Heart right ventricle (tissue), 16 donors: ENCODE measurements around the gene SCAMP5. TPM values are rescaled to one million over a fixed set of nuclear protein-coding genes. Genes with fewer than 3 reads are reported as not detected.
A peak's percentile ranks its signal among the peaks of the same experiment; 100 is the strongest.

Experiments used
- ATAC-seq, 8 donors: fragments of 200-7000 bp; cut with Tn5 transposase; one replicate each; pipeline ENCODE4 v1.9.1; 2020; ENCODE audit warnings: mild to moderate bottlenecking in 8 of 8, moderate library complexity in 8 of 8, moderate number of reproducible peaks in 1 of 8
- DNase-seq, 2 donors: peaks; one replicate each; pipeline ENCODE4 v3.0.0-alpha.2; 2020
- H3K27ac ChIP-seq, 10 donors: fragments of 200-600 bp; sonication (generic) in 2 of 10; one replicate each; pipeline versions ENCODE4 v1.5.0 to v1.8.0; 2020 to 2022; ENCODE audit warnings: mild to moderate bottlenecking in 3 of 10
- H3K27me3 ChIP-seq, 7 donors: fragments of 200-600 bp; one replicate each; pipeline ENCODE4 v1.8.0; 2021 to 2022; ENCODE audit warnings: mild to moderate bottlenecking in 2 of 7
- H3K36me3 ChIP-seq, 9 donors: fragments of 200-600 bp; sonication (generic) in 1 of 9; one replicate each; pipeline versions ENCODE4 v1.5.0 to v1.8.0; 2020 to 2022; ENCODE audit warnings: mild to moderate bottlenecking in 2 of 9
- H3K4me1 ChIP-seq, 9 donors: fragments of 200-600 bp; sonication (generic) in 1 of 9; one replicate each; pipeline versions ENCODE4 v1.5.0 to v1.8.0; 2020 to 2022; ENCODE audit warnings: mild to moderate bottlenecking in 4 of 9
- H3K4me3 ChIP-seq, 10 donors: fragments of 200-600 bp; sonication (generic) in 2 of 10; one replicate each; pipeline versions ENCODE4 v1.5.0 to v1.8.0; 2020 to 2022; ENCODE audit warnings: mild to moderate bottlenecking in 7 of 10, moderate library complexity in 2 of 10
- H3K9me3 ChIP-seq, 11 donors: fragments of 200-600 bp in 10 of 11; sonication (generic) in 2 of 11; one replicate each; pipeline versions ENCODE4 v1.5.0 to v1.8.0; 2013 to 2022; ENCODE audit warnings: mild to moderate bottlenecking in 2 of 11, control low read depth in 1 of 11, moderate library complexity in 1 of 11
- CTCF ChIP-seq, 9 donors: fragments of 200-600 bp; sonication (generic) in 2 of 9; IDR thresholded peaks; one replicate each; pipeline versions ENCODE4 v1.5.0 to v1.8.0; 2021 to 2022; ENCODE audit warnings: antibody characterized with exemption in 9 of 9, mild to moderate bottlenecking in 5 of 9, moderate library complexity in 1 of 9
- WGBS, 2 donors: extraction: QIAGEN DNeasy Blood & Tissue Kit; methylation state at CpG; one replicate each; pipeline ENCODE4 v1.1.7; 2013; ENCODE audit warnings: inconsistent platforms in 1 of 2; 5-methylcytosine and 5-hydroxymethylcytosine counted together
- intact Hi-C, 10 donors: fragments of 100-400 bp; cut with DNase I; formaldehyde crosslinking; loops; one replicate each; pipeline versions ENCODE4 v1.11.1 to v1.14.2; 2022
- long read RNA-seq, 3 donors: library from polyadenylated mRNA; unstranded; transcript quantifications; one replicate each; pipeline ENCODE4 v2.0.0, GENCODE V29; 2020 to 2021
- polyA plus RNA-seq, 2 donors: library from polyadenylated mRNA; stranded (reverse); fragments of 200-250 nt; gene quantifications; one replicate each; pipeline ENCODE4 v1.2.3, GENCODE V29; 2013
- total RNA-seq, 10 donors: library from RNA; stranded (reverse); fragmentation: NEBNext Ultra II Directional in 3 of 10; extraction: Animal tissue kit (Norgen Biotek cat#: 25700) in 3 of 10; gene quantifications; one replicate each; pipeline versions ENCODE4 v1.2.1 to v1.2.4, GENCODE V29; 2021 to 2023
- donor health status: Arrhythmogenic right ventricular cardiomyopathy.
- donor health status: ischemic (EF 13 %, LVEDD 7.1; RV severe dilation, severe dysfunction).
- donor health status: healthy with polysubstance abuse.
- donor health status: DM: no; HTN: yes; CAD: no.
- donor health status: DM: no; HTN: no; CAD: no.
- donor health status: ischemic (EF 25% LVEDD 6.9; RV normal size, moderate dysfunction).
- donor health status: ischemic (EF 25% LVEDD 5.7; RV mildly dilated, moderate dysfunction).
- donor health status: healthy.
- donor health status: DM: yes; HTN: yes; CAD: no.
- donor health status: Ischemic cardiomyopathy.
- donor health status: ischemic (EF 35%, LVEDD 5.7; RV mildly dilated, moderate dysfunction).
- donor health status: nonischemic (EF 11% LVEDD 7.7; RV severe dilation, severe dysfunction).
- donor health status: DM: yes; HTN: yes; CAD: no.
- donor health status: PGD.
- donor health status: ischemic (EF 29% LVEDD 5.4; RV normal size, mild dysfunction).
- donor health status: nonischemic (EF 23%, LVEDD 6.1; RV moderate dilation, normal function).

SCAMP5 gene, protein sequence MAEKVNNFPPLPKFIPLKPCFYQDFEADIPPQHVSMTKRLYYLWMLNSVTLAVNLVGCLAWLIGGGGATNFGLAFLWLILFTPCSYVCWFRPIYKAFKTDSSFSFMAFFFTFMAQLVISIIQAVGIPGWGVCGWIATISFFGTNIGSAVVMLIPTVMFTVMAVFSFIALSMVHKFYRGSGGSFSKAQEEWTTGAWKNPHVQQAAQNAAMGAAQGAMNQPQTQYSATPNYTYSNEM
- total RNA-seq, result 1 to 10 TPM in 9 of 10 donors, under 1 TPM in 1; 0.55 to 7.5 (median 3.8) TPM
- polyA plus RNA-seq, result 1 to 10 TPM in 1 of 2 donors, under 1 TPM in 1; 0.73 to 5.3 TPM
- long read RNA-seq, donor 1, partial matches to known transcripts, result 0 of 1 reads
- long read RNA-seq, donor 1, other reads (novel, unspliced or antisense), result 1 of 1 reads
- long read RNA-seq, donor 2, partial matches to known transcripts, result 0 of 2 reads
- long read RNA-seq, donor 2, other reads (novel, unspliced or antisense), result 1 of 2 reads
- long read RNA-seq, donor 3, partial matches to known transcripts, result 1 of 5 reads
- long read RNA-seq, donor 3, other reads (novel, unspliced or antisense), result 3 of 5 reads

DNA sequence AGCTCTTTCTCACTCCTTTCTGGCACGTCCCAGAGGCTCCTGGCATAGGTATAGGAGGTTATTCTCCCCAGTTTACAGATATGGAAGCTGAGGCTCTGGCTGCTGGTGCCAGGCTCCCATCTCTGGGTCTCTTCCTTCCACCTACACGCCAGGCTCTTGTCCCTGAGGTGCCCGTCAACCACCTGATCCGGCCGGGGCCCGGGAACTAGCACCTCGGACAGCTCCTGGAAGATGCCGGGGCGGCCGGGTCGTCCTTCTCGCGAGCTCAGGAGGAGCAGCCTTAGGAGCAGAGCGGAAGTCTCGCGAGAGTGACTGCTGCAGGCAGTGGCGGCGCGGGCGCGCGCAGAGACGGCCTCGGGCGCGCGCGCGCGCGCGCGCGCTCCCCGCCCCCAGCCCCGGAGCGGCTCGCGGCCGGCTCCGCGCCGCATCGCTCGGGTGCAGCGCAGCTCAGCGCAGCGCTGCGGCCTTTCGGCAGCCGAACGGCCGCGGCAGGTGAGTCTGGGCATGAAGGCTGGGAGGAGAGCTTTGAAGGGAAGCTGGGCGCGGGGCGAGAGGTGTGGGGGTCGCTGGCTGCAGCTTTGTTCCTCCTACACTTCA, at the start of gene SCAMP5:
Gene SCAMP5 (plus strand): TSS at position 382 of the 597 bp plus-strand sequence. CDS start 16,277 bp downstream, outside the sequence.
- Histone ChIP-seq H3K4me3 (peak within 1 kb of the TSS; percentile 55 to 78 (median 72)), H3K27ac (no peak within 1 kb of the TSS), H3K4me1 (peaks cover 6 to 19% (median 12%) of the 10 kb centered on the region in 9 donors), H3K27me3 (peaks cover 0 to 39% (median 7%) of the 10 kb centered on the region in 7 donors), H3K9me3 (no peaks in the 10 kb centered on the region), H3K36me3 (no peaks in the 10 kb centered on the region)
- peak; percentile 89 to 93 for DNase-seq
- TF ChIP-seq CTCF (IDR thresholded peaks at IDR 0.05), result no peak
- WGBS, 2 donors, result 0 to 1% methylated on average over 44 to 58 of the region's 58 CpGs
- ATAC-seq, result peak; percentile 87 to 97 (median 93)
- intact Hi-C loops, result no loop called here

- TF ChIP-seq CTCF (IDR thresholded peaks at IDR 0.05), result peak; percentile 88 to 98 (median 95)
- DNase-seq, result peak in 1 of 2 donors; percentile 73
- Histone ChIP-seq H3K4me1 (peaks cover 0 to 20% (median 14%) of the 10 kb centered on the region in 9 donors), H3K27me3 (peaks cover 0 to 4% (median 0%) of the 10 kb centered on the region in 7 donors), H3K36me3 (no peaks in the 10 kb centered on the region), H3K4me3 (no peak overlapping the region), H3K9me3 (no peaks in the 10 kb centered on the region), H3K27ac (no peak overlapping the region)
- 43 to 46% methylated on average over 7 of the region's 7 CpGs for WGBS, 2 donors
- intact Hi-C loops, result loop anchor here (1.0 to 10.0 kb wide), 8 partner anchors 178 to 575 kb away; no protein-coding TSS in a partner anchor
- ATAC-seq, result peak; percentile 66 to 82 (median 69)
Observed at GRCh38 chr15:74950078-74950908, 45.1 kb upstream of the SCAMP5 start.

GRCh38 chr15:74951006-74951405, 44.4 kb upstream of the SCAMP5 start:
- no peak for ATAC-seq
- peaks cover 0 to 27% (median 19%) of the 10 kb centered on the region in 9 donors for H3K4me1 ChIP-seq
- no peaks in the 10 kb centered on the region for H3K9me3 ChIP-seq
- H3K27me3 ChIP-seq, result peaks cover 0 to 11% (median 0%) of the 10 kb centered on the region in 7 donors
- WGBS, 2 donors, result 68% methylated on average over 3 of the region's 3 CpGs
- H3K27ac ChIP-seq, result no peak overlapping the region
- H3K4me3 ChIP-seq, result no peak overlapping the region
- no peaks in the 10 kb centered on the region for H3K36me3 ChIP-seq
- TF ChIP-seq CTCF (IDR thresholded peaks at IDR 0.05), result no peak
- no peak for DNase-seq
- intact Hi-C loops, result loop anchor here (2.0 to 10.0 kb wide), 7 partner anchors 179 to 576 kb away; no protein-coding TSS in a partner anchor
